GM15510 (cell line): Measurements from ENCODE around the gene LMX1B.

Experiments
- POLR2A ChIP-seq: IDR thresholded peaks from 3 replicates; pipeline ENCODE4 v1.6.1; 2011; ENCODE audit warnings: borderline replicate concordance; ENCODE audit not compliant: insufficient read length; ENCODE audit errors: extremely low read depth

LMX1B gene

DNA sequence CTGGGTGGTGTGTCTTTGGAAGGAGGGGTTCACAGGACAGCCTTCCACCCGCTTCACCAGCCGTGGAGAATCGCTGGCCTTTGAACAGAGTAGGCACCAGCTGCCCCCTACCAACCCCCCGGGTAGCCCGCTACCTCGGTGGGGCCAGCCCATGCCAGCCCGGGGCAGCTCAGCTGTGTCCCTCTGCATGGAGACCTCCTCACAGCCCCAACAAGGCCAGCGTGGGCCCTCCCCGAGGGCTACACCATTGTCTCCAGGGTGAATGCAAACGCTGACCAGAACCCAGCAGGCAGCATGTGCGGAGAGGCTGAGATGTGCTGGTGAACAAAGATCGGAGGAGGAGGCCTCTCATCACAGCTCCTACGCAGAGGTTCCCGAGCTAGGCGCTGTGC is 51.9 kb downstream of the LMX1B start:
- TF ChIP-seq POLR2A = no peak

DNA sequence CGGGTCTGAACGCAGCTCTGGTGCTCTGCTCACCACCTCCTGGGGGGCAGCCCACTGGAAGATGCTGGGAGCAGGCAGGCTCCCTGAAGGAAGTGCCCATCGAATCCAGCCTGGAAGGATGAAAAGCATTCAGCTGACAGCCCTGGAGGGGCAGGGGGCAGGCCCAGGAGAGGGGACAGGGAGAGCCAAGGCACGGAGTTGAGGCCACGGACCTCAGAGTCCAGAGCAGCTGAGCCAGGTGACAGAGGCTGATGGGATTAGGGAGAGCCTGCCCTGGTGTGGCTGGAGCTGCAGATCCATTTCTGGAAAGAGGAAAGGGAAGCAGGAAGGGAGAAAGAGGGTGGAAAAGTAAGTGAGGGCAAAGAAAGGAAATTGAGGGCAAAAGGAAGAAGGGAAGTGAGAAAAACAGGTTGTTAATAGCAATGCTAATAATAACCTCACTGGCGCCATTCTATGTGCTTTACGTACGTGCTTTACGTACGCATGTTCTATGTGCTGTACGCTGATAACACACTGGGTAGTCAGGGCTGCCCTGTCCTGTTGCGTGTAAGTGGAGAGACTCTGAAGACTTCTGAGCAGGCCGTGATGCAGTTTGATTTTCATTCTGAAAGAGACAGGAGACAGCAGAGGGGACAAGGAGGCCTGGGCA is 52.6 kb downstream of the LMX1B start:
- no peak for TF ChIP-seq POLR2A

DNA sequence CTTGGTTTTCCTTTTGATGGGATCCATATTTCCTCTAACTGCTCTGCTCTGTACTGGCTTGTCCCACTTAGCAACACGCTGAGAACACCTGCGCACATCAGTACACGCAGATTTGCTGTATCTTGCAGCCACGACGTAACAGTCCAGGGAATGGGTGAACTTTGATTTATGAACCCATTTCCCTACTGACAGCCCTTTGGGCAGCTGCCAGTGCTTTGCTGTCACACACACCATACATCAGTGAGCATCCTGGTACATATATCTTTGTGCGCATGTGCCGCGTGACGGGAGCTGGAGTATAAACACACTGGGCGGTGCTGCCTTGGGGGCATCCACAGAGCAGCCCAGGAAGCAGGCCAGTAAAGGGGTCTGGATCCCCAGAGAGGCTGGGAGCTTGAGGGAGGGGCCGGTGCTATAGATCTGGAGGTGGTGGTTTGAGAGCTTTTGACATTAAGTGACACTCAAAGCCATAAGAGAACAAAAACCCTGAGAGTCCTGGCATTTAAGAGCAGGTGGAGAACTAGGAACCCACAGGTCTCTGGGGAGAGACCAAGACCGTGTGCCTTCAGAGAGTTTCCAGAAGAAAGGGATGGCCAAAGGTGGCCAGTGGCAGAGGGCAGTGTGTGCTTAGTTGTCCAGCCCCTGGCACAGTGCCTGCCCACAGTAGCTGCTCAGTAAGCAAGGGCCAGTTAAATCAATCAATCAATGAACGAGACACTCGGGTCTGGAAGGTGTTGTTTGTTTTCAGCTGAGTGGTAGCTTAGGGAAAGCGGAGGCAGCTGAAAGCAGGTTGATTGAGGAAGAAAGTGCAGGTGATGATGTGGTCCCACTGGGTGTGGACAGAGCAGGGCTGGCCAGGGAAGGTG is 53.7 kb downstream of the LMX1B start:
- TF ChIP-seq POLR2A = no peak

DNA sequence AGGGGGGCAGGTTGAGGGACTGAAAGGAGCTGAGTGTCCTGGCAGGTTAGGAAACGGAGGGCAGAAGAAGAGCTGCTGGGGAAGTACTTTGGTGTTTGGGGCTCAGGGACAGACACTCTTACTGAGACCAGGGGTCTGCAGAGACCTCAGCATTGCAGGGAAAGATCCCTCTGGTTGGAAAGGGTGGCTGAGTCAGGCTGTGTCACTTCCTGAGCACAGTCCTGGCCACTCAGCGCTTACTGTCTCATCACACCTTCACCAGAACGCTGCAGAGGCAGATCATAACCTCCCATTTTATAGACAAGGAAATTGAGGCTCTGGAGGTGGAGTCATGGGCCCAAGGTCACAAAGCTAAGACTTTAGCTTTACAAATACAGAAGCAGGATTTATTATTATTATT is 54.3 kb downstream of the LMX1B start:
- no peak for TF ChIP-seq POLR2A

DNA sequence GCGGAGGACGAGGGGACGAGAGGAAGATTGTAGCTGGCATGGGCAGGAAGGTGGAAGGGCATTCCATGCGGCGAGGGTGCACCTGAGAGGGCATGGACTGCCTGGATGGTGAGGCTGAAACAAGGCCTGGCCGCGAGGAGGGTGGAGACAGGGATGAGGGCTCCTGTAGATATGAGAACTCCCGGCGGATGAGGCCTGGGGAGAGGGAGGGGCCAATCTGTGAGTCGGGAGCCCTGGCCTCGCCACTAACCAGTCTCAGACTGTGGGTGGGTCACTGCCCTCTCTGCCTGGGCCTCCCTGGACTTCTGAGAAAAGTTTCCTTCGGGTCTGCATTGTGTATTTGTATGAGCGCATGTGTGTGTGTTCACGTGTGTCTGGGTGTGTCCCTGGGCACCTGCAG is 55.4 kb downstream of the LMX1B start:
- no peak for TF ChIP-seq POLR2A

DNA sequence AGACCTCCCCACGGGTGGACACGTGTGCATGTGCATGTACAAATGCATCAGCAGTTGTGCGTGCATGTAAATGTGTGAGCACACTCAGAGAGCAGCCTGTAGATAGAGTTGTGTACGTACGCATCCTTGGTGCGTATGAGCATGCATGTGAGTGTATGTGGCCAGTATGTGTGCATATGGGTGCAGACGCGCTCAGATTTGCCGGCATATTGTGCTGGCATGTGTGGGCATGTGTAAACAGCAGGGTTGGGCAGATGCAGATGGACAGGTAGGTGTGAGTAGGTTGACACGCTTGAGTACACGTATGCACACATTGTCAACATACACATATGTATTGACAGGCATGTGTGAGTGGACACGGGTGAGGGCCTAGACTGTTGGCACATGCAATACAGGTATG is 56.5 kb downstream of the LMX1B start:
- no peak for TF ChIP-seq POLR2A

DNA sequence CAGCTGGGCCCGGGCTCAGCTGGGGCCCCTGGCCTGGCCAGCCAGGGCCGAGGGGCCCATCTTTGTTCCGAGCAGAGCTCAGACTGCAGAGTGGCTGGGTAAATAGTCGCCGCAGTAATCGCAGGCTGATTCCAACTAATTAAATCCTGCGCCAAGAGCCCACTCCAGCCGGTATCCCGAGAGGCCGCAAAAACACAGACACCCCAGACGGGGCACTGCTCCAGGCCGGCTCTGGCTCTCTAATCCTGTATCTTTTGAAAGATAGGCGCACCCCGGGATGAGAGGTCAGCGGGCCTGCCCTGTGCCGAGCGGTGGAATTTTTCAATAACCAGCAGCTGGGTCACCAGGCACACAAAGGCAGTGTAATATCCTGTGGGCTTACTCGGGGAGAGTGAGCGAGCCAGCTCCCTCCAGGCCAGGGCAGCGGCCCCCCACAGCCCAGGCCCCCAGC is 57.7 kb downstream of the LMX1B start:
- TF ChIP-seq POLR2A = no peak

DNA sequence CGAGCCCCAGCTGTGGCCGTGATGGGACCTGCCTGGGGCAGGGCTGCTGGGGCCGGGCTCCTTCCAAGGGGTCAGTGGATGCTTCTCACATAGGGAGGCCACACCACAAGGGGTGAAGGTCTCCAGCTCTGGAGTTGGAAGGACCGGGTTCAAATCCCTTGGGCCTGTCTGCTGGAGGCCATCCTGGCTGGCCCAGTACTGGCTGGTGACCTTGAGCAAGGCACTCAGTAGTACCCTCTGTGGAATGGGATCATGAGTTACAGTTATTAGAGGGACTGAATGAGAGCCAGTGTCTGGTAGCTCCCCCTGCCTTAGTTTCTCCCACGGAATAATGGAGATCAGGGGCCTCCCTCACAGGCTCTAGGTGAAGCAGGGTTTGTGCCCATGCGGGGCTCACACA is 58.3 kb downstream of the LMX1B start:
- no peak for TF ChIP-seq POLR2A

DNA sequence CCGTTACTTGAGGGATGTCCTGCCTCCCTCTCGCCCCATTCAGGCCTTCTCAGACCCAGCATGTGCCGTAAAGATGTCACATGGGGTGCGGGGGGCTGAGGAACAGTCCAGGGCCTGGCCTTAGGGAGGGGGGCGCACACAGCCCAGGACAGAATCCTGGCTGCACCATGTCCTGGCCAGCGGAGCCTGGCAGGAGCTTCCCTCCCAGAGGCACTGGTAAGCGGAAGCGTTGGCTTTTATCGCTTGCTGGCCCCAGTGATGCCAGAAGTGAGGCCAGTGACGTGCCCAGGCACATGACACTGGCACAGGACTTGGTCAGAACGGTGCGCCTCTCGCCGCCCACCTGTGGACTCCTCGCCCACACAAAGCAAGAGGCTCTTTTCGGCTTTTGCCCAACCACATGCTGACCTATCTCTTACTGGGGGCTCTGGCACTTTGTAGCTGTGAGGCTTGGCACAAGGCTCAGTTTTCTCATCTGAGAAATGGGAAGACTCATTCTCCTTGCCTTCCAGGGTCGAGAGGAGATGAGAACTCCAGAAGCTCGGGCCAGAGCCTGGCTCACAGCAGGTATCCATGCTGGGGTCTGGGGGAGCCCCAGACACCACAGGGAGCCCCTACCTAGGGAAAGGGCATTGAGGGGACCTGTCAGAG is 59.0 kb downstream of the LMX1B start:
- TF ChIP-seq POLR2A = no peak

DNA sequence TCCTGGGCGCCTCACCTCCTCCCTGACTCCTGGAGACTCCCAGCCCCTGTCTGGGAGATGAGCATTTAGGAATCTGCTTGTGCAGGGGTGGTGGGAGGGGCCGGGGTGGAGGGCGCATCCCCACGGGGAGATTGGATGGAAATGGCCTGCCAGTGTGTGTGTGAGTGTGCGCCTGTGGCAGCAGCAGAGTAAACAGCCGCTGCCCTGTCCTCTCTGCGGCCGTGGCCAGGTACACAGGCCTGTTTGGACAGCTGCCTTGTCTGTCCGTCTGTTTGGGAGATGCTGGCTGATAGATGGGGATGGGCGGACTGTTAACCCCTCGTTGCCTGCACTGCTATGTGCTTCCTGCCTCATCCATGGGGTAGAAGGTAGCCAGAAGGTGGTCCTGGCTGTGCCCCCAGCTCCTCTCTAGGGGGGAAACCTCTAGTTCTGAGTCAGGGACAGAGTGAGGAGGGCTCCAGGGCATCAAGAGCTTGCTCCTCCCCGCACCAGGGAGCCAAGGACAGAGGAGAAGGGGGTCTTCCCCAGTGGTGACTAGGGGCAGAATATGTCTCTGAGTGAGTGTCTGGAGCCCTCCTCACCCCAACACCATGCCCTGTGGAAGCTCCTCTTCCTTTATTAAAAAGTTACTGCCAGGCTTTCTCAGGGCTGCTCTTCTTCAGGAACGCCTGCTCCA is 60.1 kb downstream of the LMX1B start:
- no peak for TF ChIP-seq POLR2A

DNA sequence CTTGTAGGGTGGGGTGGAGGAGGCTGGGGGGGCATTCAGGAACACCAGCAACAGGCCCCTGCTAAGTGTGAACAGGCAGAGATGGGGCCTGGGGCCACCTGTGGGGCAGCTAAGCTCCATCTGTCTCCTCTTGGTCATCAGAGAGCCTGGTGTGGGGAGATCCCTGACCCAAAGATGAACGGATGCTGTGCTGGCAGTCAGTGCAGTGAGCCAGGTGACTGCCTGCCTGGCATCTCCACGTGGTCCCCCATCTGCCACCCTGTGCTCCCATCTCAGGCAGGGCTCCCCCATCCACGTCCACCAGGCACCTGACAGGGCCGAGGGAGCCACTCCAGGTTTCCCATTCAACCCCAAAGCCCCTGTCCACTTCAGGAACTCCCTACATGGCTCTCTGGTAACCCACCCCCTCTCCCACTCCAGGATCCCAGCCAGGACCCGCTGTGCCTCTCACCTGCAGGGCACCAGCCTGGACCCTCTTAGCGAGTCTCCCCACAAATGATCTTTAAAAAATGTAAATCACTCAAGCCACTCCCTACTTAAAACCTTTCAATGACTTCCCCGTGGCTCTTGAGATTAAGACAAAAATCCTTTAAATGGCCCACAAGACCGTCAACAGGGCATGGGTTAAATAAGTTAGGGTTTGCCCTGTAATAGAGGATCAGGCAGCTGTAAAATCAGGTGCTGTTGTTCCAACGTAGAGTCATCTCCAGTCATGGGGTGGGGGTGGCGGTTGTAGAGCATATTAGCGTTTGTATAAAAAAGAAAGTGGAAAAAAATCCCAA is 60.8 kb downstream of the LMX1B start:
- TF ChIP-seq POLR2A = no peak

DNA sequence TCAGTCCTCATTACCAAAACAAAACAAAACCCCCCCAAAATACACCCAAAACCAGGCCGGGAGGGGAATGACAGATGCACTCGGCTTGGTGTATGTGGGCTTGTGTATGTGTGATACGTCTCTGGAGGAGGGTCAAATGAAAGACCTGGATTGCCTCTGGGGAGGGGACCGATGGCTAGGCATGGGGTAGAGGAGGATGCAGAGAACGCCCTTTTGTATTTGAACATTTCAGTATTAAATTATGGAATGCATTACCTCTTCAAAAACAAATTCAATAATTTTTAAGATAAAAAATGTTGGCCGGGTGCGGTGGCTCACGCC is 61.4 kb downstream of the LMX1B start:
- no peak for TF ChIP-seq POLR2A

DNA sequence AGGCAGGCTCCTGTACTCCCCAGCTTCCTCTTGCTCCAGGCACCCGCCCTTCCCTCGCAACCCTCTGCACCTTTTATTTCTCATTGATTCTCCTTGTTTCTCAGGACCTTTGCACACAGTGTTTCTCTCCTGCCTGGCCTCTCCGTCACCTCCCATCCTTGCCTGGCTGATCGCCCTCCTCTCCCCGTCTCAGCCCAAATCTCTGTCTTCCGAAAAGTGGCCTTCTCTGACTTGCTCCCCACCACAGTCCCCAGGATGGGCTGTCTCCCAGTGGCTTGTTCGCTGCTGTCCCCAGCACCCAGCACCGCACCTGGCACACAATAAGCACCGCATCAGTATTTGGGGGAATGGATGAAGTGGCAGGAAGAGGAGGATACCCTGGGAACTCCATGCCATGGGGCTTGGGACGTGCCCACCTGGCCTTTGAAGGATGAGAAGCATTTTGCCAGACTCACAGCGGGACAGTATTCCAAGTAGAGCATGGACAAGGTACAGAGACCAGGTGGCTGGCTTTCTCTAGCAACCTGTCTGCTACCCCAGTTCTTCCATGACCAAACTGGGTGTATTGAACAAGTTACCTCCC is 62.5 kb downstream of the LMX1B start:
- no peak for TF ChIP-seq POLR2A

DNA sequence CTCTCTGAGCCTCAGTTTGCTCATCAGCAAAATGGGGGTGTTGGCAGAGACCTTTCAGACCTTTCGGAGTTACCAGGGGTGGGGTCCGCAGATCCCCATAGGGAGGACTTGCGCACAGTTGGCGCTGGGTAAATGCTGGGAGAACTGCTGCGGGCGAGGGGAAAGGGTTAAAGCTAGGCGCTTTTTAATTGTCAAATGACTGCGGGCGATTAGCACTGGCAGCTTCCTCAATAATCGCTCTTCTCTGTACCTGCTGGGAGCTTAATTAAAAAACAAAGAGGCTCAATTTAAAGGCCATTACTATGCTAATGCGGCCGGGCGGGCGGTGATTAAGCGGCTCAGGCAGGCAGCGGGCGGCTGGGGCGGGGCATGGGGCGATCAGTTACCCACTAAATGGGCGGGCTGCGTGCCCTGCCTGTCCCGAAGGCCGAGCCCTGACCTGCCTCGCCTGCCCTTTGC is 63.0 kb downstream of the LMX1B start:
- TF ChIP-seq POLR2A = no peak
